Thymus (tissue), 11 donors: ENCODE results near the gene PALD1. TPM values are rescaled to one million over a fixed set of nuclear protein-coding genes. Genes with fewer than 3 reads are reported as not detected.

Experiments
- DNase-seq, 9 donors: peaks; one replicate each; pipeline ENCODE4 v3.0.0-alpha.2; 2013; ENCODE audit warnings: low spot score in 9 of 9, low read depth in 6 of 9, missing footprints in 1 of 9
- H3K27ac ChIP-seq, 2 donors: one replicate each; pipeline ENCODE4 v1.5.1; 2013; ENCODE audit warnings: control low read depth in 1 of 2, low read depth in 1 of 2, low read length in 1 of 2, mild to moderate bottlenecking in 1 of 2, moderate library complexity in 1 of 2
- H3K27me3 ChIP-seq, 2 donors: one replicate each; pipeline ENCODE4 v1.5.1; 2013; ENCODE audit warnings: low read length in 1 of 2; ENCODE audit not compliant: control insufficient read depth in 2 of 2, insufficient read depth in 1 of 2
- H3K36me3 ChIP-seq, 2 donors: one replicate each; pipeline ENCODE4 v1.5.1; 2013; ENCODE audit warnings: low read length in 1 of 2, mild to moderate bottlenecking in 1 of 2, moderate library complexity in 1 of 2; ENCODE audit not compliant: control insufficient read depth in 2 of 2, insufficient read depth in 2 of 2
- H3K4me1 ChIP-seq, 2 donors: one replicate each; pipeline ENCODE4 v1.5.1; 2013; ENCODE audit warnings: low read length in 2 of 2; ENCODE audit not compliant: control insufficient read depth in 2 of 2, insufficient read depth in 2 of 2
- H3K4me3 ChIP-seq, 2 donors: one replicate each; pipeline ENCODE4 v1.5.1; 2013; ENCODE audit warnings: low read length in 2 of 2, control low read depth in 1 of 2, mild to moderate bottlenecking in 1 of 2
- H3K9me3 ChIP-seq, 2 donors: one replicate each; pipeline ENCODE4 v1.5.1; 2013; ENCODE audit warnings: low read length in 1 of 2, mild to moderate bottlenecking in 1 of 2; ENCODE audit not compliant: control insufficient read depth in 2 of 2, insufficient read depth in 1 of 2
- WGBS: extraction: QIAGEN DNeasy Blood & Tissue Kit; methylation state at CpG from one replicate; pipeline ENCODE4 v1.1.7; 2013; 5-methylcytosine and 5-hydroxymethylcytosine counted together
- polyA plus RNA-seq: library from polyadenylated mRNA; stranded (reverse); fragments of 200-250 nt; gene quantifications from one replicate; pipeline ENCODE4 v1.2.3, GENCODE V29; 2013
- total RNA-seq: library from RNA; stranded (reverse); fragments of 120-200 nt; gene quantifications from one replicate; pipeline ENCODE4 v1.2.4, GENCODE V29; 2013
- donor health status: healthy.

PALD1 gene
- total and polyA plus RNA-seq, 2 donors, result 7.3 to 10.3 TPM

- DNase-seq, result no peak
- no peaks in the 10 kb centered on the region for H3K9me3 ChIP-seq
- no peaks in the 10 kb centered on the region for H3K36me3 ChIP-seq
- no peaks in the 10 kb centered on the region for H3K4me1 ChIP-seq
- peaks cover 4 to 21% of the 10 kb centered on the region in 2 donors for H3K27me3 ChIP-seq
- no peak overlapping the region for H3K27ac ChIP-seq
- no peak overlapping the region for H3K4me3 ChIP-seq
- 92% methylated on average over 2 of the region's 2 CpGs for WGBS
These were observed 12.7 kb upstream of the PALD1 start for GRCh38 chr10:70465832-70466231.

GRCh38 chr10:70466951-70467350 lies 11.6 kb upstream of the PALD1 start:
- WGBS, result 95% methylated on average over 3 of the region's 3 CpGs
- H3K4me1 ChIP-seq, result no peaks in the 10 kb centered on the region
- peaks cover 4 to 19% of the 10 kb centered on the region in 2 donors for H3K27me3 ChIP-seq
- H3K4me3 ChIP-seq, result no peak overlapping the region
- no peak overlapping the region for H3K27ac ChIP-seq
- no peak for DNase-seq
- no peaks in the 10 kb centered on the region for H3K9me3 ChIP-seq
- H3K36me3 ChIP-seq, result no peaks in the 10 kb centered on the region

GRCh38 chr10:70472799-70473454 lies 5.6 kb upstream of the PALD1 start:
- Histone ChIP-seq H3K9me3 (no peaks in the 10 kb centered on the region), H3K36me3 (no peaks in the 10 kb centered on the region), H3K4me3 (no peak overlapping the region), H3K27me3 (peaks cover 4 to 39% of the 10 kb centered on the region in 2 donors), H3K4me1 (peaks cover 9 to 17% of the 10 kb centered on the region in 2 donors), H3K27ac (no peak overlapping the region)
- 88% methylated on average over 8 of the region's 8 CpGs for WGBS
- DNase-seq, result no peak

- Histone ChIP-seq H3K27ac (no peak overlapping the region), H3K36me3 (no peaks in the 10 kb centered on the region), H3K4me3 (no peak overlapping the region), H3K4me1 (peaks cover 24 to 32% of the 10 kb centered on the region in 2 donors), H3K9me3 (no peaks in the 10 kb centered on the region), H3K27me3 (peaks cover 9 to 48% of the 10 kb centered on the region in 2 donors)
- DNase-seq, result no peak
- 95% methylated on average over 2 of the region's 2 CpGs for WGBS
These were observed 3.8 kb upstream of the PALD1 start for GRCh38 chr10:70474780-70475179.

GRCh38 chr10:70475661-70476060 lies 2.9 kb upstream of the PALD1 start:
- no peak for DNase-seq
- WGBS, result 92% methylated on average over 8 of the region's 8 CpGs
- H3K27me3 ChIP-seq, result peaks cover 9 to 48% of the 10 kb centered on the region in 2 donors
- H3K4me1 ChIP-seq, result peaks cover 33 to 41% of the 10 kb centered on the region in 2 donors
- H3K27ac ChIP-seq, result no peak overlapping the region
- no peak overlapping the region for H3K4me3 ChIP-seq
- no peaks in the 10 kb centered on the region for H3K36me3 ChIP-seq
- H3K9me3 ChIP-seq, result no peaks in the 10 kb centered on the region

GRCh38 chr10:70476249-70477035 lies 2.1 kb upstream of the PALD1 start:
- no peak for DNase-seq
- peaks cover 9 to 48% of the 10 kb centered on the region in 2 donors for H3K27me3 ChIP-seq
- no peak overlapping the region for H3K4me3 ChIP-seq
- peaks cover 34 to 49% of the 10 kb centered on the region in 2 donors for H3K4me1 ChIP-seq
- H3K9me3 ChIP-seq, result no peaks in the 10 kb centered on the region
- no peak overlapping the region for H3K27ac ChIP-seq
- 73% methylated on average over 7 of the region's 7 CpGs for WGBS
- H3K36me3 ChIP-seq, result no peaks in the 10 kb centered on the region

- peak; percentile 73 to 93 (median 86) for DNase-seq
- Histone ChIP-seq H3K36me3 (no peaks in the 10 kb centered on the region), H3K4me3 (peak overlapping the region; percentile 37 to 56), H3K27me3 (peaks cover 9 to 42% of the 10 kb centered on the region in 2 donors), H3K4me1 (peaks cover 34 to 51% of the 10 kb centered on the region in 2 donors), H3K9me3 (no peaks in the 10 kb centered on the region), H3K27ac (no peak overlapping the region)
- 2% methylated on average over 27 of the region's 27 CpGs for WGBS
These were observed 855 bp upstream of the PALD1 start for GRCh38 chr10:70477661-70478162.

GRCh38 chr10:70479165-70479581 lies 606 bp downstream of the PALD1 start:
- Histone ChIP-seq H3K36me3 (no peaks in the 10 kb centered on the region), H3K27ac (no peak overlapping the region), H3K4me1 (peaks cover 34 to 51% of the 10 kb centered on the region in 2 donors), H3K9me3 (no peaks in the 10 kb centered on the region), H3K4me3 (peak overlapping the region; percentile 48 to 56), H3K27me3 (peaks cover 9 to 37% of the 10 kb centered on the region in 2 donors)
- 53% methylated on average over 11 of the region's 11 CpGs for WGBS
- DNase-seq, result no peak

- Histone ChIP-seq H3K4me1 (peaks cover 34 to 51% of the 10 kb centered on the region in 2 donors), H3K4me3 (peak overlapping the region; percentile 48 to 56), H3K27me3 (peaks cover 9 to 37% of the 10 kb centered on the region in 2 donors), H3K27ac (no peak overlapping the region), H3K36me3 (no peaks in the 10 kb centered on the region), H3K9me3 (no peaks in the 10 kb centered on the region)
- no peak for DNase-seq
- 68% methylated on average over 8 of the region's 8 CpGs for WGBS
These were observed 1.2 kb downstream of the PALD1 start for GRCh38 chr10:70479626-70480238.
